ENCODE data around the gene KLC3. TPM values are rescaled to one million over a fixed set of nuclear protein-coding genes. Genes with fewer than 3 reads are reported as not detected.

Gene KLC3
- total and polyA plus RNA-seq, 2 of the 8 experiments (the other 6 are each of a cell fraction or from before 2014, with no cell fraction given) = 1.3 to 2.8 TPM

- TF ChIP-seq RBBP5 (IDR thresholded peaks at IDR 0.05; ENCODE audit: borderline replicate concordance, low read depth, low read length) (no peak), CEBPB (IDR thresholded peaks at IDR 0.05; ENCODE audit: low read depth, low read length) (no peak), CHD7 (IDR thresholded peaks at IDR 0.05; ENCODE audit: insufficient replicate concordance, low read length) (no peak)
These were observed 38.1 kb upstream of the KLC3 start (continued) for GRCh38 chr19:45302416-45302815.

Measured in H1 (cell line).